ENCODE data around the gene GNAT1.

The GNAT1 gene

DNA sequence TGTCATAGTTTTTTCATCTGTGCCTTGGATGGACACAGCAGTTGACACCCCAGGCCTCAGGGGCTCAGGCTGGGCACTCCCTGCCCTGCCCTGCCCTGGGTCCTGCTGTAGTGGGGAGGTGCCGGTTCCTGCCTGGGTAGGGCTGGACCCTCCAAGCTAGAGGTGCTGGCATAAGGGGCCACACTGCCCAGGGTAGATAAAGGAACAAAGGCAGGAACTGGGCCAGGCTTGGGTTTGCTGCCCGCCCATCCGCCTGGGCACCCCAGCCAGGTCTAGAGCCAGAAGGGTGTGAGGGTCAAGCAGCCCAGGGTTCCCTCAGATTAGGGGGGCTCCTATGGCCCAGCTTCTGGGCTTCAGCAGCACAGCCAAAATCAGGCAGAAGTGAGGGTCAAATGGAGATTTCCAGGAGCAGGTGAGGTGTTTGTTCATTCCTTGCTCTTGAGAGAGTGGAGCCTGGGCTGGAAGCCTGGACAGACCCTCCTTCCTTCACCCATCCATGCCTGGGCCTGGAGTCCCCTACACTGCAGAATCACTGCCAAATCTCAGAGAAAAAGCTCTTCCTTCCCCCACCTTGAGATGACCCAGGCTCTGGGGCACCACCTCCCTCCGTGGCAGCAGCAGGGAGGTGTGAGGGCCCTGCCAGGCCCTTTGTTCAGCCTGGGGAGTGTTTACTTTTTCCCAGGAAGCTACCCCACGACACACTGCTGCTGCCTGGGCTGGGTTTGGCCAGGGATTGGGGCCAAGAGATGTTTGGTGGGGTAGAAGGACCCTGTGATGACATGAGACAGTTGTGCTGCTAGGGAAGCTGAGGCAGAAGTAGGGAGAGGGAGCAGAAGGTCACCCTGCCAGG lies 29.2 kb upstream of the GNAT1 start:
- no peak for DNase-seq (ENCODE audit: low read depth in 1 of 2, low spot score in 1 of 2)

DNA sequence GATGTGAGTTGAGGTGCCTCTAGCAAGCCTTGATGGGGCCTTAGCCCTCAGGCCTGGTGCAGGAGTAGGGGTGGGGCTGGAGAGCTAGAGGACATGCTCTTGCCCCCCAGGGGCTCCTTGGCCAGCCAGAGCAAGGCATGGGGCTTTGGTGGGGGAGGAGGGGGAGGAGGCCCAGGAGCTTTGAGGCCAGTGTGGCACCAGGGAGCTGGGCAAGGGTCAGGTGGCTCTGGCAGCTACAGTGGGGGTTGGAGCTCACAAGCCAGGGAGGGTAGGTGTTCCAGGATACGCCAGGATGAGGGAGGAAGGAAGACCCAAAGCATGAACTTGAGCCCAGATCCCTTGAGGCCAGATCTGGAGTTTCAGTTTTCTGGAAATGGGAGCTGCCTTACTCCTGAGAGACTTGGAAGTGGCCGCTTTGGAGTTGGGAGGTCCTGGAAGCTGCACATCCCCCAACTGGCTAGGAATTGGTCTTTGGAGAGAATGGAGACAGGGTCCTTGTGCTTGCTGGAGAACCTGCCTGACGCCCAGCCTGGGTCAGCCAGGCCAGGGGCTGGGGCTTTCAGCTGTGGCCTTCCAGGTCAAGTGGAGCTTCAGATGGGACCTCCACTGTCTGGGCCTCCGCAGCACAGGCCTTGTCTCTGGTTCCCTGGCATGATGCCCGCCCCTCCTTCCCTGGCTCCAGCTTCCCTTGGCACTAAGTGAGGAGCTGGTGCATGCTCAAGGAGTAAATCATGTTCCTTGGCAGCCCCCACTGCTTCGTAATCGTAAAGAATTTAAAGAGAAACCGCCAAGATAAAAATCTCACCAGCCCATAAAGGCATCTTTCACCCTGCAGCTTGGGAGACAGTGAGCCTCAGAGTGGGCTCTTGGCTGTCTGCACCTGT lies 27.6 kb upstream of the GNAT1 start:
- DNase-seq (ENCODE audit: low read depth in 1 of 2, low spot score in 1 of 2): no peak

DNA sequence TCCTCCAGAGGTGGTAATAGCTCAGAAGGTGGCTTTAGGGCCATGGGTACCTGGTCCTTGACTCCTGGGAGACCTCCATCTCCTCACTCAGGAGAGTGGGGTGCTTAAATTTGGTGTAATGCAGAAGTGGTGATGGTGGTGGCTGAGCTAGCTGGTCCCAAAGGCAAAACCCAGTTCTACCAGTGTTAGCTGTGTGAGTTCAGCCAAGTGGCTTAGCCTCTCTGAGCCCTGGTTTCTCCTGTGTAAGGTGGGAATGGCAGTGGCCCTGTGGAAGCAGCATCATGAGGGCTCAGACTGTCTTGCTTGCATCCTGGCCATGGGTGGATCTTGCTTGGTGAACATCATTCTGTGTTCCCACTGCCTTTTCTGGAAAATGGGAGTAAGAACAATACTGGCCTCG lies 26.9 kb upstream of the GNAT1 start:
- no peak for DNase-seq (ENCODE audit: low read depth in 1 of 2, low spot score in 1 of 2)

DNA sequence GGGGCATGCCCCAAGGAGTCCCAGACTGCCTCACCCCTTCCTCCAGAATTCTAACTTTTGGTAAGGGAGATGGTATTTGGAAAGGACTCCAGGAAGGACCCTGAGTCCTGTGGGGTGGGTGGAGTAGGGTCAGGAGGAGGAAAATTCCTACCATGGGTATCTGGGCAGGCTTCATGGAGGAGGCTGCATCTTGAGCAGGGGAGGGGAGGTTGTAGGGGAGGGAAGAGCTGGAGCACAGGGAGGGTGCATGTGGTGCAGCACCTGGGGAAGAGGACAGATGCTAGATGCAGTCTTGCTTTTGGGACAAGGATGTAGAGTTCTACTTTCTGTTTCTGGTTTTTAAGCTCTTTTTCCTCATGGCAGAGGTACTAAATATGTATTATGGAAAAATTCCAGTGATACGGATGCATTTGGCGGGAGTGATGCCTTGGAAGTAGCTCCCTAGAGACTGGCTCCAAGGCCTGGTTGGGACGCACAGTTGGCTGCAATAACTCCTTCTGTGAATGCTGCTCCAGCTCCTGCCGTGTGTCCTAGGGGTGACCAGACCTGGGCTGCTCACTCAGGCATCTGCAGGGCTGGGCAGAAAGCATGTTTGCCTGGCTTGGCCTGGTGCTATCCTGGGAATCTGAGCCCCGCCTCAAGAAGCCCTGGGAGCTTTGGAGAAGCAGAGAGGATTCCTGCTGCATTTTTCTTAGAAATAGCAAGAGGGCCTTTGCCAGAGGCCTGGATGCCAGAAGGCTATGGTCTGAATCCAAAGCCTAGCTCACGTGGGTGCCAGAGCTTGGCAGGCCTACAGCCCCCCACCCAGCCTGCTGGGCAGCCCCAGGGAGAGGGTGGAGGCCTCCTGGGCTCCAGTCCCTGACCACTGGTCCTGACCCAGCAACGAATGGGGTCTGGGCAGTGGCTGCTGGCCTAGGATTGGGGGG lies 26.2 kb upstream of the GNAT1 start:
- no peak for DNase-seq (ENCODE audit: low read depth in 1 of 2, low spot score in 1 of 2)

DNA sequence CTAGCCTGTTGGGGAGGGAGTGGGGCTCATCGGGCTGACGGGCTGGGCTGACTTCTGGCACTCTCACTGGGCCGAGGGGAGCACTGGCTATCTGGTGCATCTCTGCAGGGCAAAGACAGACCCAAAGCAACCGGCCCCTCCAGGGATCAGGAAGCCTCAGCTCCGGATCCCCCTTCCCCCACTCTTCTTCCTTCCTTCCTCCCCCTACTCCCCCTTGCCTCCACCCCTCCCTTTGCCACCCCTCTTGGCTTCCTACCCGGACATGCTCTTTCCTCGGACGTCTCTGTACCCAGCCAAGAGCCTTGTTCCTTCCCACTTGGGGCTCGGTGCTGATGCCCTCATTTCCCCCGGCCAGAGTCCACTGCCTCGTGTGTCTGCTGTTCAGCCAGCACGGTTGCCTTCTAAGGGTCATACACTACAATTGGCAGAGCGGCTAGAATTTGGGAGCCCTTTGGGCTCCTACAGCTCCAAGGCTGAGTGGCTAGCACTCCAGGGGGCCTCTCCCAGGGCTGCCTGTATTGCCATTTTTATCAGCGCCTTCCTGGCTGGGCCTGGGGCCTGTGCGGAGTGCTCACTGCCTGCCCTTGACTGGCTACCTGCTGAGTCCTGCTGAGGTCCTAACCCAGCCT lies 25.4 kb upstream of the GNAT1 start:
- no peak for DNase-seq (ENCODE audit: low read depth in 1 of 2, low spot score in 1 of 2)

DNA sequence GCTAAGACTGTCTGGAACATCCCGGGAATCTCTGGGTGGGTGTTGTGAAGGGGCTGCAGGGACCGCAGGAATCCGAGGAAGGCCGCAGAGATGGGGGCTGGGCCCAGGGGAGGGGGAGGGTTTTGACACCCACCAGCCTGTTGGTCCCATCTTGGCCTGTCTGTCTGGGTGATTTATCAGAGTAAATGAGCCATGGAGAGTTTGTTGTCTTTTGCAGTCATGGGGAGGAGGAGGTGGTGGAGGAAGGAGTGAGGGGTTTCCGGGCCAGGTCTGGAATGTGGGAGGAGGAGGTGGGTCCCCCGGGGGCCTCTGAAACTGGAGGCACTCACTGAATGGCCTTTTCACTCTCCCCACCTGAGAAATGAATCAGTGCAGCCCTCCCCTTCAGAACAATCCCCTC lies 24.8 kb upstream of the GNAT1 start:
- DNase-seq (ENCODE audit: low read depth in 1 of 2, low spot score in 1 of 2): no peak

DNA sequence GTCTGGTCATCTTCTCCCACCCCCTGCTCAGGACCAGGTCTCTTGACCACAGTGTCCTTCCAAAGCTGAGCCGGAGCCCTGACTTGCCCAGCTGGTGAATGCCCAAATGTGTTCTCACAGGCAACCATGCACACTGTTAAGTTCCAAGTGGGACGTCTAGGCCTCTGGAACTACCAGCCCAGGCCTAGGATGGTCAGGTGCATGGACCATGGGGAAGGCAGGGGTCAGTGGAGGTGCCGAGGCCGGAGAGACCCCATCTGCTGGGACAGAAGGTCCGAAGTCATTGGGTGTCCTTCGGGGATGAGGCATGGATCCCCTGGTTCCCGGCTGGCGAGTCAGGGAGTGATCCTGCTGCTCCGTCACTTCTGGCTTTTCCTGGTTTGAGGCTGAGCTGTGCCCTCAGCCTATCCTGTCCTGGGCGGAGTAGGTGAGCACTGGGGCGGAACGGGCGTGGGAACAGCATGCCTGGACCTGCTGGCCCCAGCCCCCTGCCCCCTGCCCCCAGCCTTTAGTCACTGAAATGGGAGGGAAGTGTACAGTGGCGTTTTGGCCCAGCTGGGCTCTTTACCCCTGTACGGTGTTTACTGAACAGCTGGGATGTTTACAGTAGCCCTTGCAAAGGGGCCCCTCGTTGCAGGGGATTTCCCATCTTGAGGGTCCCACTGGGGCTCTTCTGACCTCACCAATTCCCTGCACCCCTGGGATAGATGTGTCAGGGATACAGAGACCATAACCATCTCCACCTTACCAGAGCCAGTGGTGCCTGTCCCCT lies 24.2 kb upstream of the GNAT1 start:
- no peak for DNase-seq (ENCODE audit: low read depth in 1 of 2, low spot score in 1 of 2)

DNA sequence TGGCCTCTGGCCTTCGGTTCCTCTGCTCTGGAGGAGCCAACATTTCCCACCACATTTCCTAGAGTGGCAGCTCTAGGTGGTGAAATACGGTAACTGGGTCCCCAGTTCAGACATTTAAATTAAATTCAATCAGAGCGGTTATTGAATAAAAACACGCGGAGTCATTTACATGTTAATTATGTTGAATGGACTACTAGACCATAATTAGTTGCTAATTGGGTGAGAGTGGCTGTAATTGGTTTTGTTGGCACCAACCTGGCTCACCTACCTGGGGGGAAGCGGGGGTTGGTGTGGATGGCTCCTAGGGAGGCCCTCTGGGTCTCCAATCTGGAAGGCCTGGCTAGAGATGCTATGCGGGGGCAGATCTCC lies 23.6 kb upstream of the GNAT1 start:
- no peak for DNase-seq (ENCODE audit: low read depth in 1 of 2, low spot score in 1 of 2)

DNA sequence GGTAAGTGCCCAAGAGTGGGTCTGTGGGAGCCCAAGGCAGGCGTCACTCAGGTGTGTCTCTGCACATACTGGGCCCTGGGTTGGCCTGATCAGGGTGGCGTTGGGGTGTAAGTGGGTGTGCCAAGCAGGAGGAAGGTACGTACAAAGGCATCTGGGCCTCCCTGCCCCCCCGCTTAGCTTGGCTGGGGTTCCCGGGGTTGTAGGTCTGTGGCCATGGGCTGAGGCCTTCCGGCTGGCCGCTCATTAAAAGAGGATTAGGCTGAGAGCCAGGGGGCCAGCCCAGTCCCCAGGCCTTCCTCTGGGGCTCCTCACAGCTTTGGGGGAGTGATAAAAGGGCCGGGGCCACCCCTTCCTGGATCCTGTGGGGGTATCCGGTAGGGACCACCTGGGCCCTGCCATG lies 23.0 kb upstream of the GNAT1 start:
- DNase-seq (ENCODE audit: low read depth in 1 of 2, low spot score in 1 of 2): no peak

DNA sequence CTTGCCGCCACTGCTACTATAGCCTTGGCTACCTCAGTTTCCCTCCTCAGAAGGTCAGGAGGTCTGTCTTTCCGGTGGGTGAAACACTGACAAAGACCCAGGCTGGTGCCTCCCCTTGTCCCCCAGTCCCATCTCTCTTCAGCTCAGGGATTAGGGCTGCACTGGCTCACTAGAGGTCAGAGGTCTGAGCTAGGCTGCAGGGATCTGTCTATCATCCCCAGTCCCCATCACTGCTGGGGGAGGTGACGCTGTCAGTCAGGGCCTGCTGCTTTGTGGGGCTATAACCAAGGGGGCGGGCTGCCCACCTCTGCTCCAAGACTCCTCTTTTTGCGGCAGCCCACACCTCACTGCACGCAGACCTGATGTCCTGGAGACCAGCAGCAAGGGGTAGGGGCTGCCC lies 22.6 kb upstream of the GNAT1 start:
- no peak for DNase-seq (ENCODE audit: low read depth in 1 of 2, low spot score in 1 of 2)

DNA sequence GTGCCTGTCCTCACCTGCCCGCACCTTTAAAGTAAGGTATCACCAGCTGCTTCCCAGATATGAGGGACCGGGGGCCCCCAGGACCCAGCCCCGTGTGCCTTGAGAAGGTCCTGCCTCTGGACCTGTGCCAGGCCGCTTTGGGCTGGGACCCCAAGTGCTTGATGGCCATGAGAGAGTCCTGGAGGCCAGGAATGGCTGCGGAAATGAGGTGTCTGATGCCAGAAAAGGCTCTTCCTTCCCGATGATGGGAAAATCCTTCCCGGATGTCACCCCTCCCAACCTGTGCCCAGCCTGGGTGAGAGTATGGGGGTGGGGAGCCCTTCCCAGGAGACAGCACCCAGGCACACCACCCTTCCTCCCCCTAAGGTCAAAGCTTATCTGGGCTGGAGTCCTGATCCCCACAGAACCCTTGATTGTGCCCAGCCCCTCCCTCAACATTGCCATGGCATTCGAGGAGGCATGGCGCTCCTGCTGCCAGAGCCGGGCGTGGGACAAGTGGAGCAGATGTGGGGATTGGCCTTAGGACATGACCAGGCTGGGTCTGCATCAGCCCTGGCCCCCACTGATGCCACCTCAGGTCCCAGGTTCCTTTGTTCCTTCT lies 22.1 kb upstream of the GNAT1 start:
- no peak for DNase-seq (ENCODE audit: low read depth in 1 of 2, low spot score in 1 of 2)

DNA sequence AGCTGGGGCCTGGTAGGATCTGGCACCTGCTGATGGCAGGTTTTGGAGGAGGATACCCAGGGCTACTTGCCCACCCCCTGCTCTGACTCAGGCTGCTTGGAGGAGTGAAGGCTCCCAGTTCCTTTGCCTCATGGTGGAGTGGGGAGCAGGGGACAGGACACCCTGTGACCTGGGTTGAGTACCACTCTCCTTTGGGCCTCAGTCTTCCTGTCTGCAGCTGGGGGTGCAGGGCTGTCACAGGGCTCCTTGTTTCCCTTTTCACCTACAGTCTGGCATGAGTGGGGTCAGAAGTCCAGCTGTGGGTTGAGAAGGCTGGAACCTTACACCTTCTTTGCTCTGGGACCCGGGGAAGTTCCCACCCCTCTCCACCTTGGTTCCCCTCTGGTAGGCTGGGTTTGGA lies 21.6 kb upstream of the GNAT1 start:
- no peak for DNase-seq (ENCODE audit: low read depth in 1 of 2, low spot score in 1 of 2)

DNA sequence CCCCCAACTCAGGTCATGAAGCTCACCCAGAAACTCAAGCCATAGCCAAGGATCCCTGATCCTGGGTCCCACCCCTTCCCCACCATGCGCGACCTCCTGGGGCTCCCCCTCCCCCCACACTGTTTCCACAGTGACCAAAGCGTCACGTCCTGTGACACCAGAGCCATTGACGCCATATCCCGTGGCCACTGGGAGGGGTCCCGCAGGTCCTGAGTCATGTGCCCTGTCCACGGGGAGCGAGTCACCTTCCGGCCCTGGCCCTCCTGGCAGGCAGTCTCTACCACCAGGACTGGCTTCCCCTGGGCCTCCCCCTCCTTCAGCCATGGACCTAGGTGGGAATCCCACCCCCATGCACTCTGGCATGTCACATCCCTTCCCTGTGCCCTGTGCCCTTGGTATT lies 20.7 kb upstream of the GNAT1 start:
- no peak for DNase-seq (ENCODE audit: low read depth in 1 of 2, low spot score in 1 of 2)

DNA sequence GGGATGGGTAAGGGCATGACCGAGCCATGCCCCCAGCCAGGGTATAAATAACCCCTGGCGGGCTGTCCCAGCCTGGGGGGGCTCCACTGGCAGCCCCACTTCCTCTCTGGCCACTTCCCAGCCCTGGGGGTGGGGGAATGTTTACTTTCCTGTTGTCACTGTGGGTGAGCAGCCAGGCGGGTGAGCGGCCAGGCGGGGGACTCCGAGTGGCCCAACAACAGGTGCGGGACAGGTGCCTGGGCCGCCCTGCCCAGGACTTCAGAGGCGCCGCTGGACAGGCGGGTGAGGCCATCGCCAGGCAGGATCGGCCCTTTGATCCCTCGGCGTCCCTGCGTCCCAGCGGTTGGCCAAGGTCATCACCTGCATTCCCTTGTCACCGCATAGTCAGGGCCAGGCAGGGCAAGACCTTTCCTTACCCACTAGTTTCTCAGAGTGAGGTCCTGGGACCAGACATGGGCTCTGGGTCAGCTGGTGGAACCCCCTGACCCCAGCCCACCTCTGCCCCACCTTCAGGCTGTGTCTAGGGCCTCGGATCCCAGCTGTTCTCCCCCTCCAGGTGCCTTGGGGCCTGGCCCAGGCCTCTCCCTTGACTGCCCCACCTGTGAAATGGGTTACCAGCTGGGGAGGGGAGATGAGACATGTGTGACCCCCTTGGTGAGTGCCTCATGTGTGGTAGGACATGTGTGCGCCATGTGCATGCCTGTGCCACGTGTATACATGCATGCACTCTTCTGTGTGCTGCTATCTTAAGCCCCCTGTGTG lies 19.7 kb upstream of the GNAT1 start:
- DNase-seq (ENCODE audit: low read depth in 1 of 2, low spot score in 1 of 2): no peak

DNA sequence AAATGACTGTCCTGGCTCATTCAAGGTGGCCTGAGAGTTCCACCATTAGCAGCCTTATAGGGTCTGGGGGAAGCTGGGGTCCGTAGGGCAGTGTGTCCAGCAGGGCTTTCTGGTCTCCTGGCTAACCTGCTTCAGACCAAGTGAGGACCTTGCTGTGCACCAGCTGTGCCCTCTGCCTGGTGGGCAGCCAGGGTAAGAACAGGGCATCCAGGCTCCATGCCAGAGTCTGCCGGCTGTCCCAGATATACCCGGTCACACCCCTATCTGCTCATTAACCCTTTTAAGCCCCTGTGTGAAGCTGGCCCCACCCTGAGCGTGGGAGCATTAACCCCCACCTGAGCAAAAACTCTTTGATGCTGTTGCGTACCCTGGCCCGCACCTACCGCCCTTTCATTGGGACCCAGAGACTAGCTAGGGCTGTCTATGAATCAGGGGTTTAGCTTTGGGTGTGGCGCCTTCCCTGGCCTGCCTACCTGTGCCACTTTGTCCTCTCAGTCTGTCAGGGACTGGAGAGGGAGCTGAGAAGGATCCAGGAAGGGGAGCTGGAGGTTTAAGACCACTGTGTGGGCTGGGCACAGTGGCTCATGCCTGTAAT lies 18.7 kb upstream of the GNAT1 start:
- DNase-seq (ENCODE audit: low read depth in 1 of 2, low spot score in 1 of 2): no peak

DNA sequence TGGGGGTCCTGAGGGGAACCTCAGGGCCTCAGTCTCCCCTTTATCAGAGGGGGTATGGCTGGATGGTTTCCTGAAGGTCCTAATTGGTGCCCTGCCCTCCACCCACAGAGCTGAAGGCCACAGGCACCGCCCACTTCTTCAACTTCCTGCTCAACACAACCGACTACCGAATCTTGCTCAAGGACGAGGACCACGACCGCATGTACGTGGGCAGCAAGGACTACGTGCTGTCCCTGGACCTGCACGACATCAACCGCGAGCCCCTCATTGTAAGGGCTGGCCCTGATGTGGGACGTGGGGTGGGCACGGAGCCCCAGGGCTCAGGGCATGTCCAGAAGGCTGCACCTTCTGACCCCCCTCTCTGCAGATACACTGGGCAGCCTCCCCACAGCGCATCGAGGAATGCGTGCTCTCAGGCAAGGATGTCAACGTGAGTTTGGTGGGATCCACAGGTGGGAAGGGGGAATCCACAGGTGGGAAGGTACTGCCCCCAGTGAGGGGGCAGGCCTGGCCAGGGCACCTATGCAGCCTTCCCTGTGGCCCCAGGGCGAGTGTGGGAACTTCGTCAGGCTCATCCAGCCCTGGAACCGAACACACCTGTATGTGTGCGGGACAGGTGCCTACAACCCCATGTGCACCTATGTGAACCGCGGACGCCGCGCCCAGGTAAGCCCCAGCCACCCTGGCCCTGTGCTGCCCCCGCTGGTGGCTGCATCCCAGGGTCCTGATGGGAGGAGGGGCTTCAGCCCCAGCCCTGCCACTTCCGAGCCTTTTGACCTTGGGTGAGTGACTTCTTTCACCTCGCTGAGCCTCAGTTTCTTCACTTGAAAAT lies 17.5 kb upstream of the GNAT1 start:
- DNase-seq (ENCODE audit: low read depth in 1 of 2, low spot score in 1 of 2): no peak

DNA sequence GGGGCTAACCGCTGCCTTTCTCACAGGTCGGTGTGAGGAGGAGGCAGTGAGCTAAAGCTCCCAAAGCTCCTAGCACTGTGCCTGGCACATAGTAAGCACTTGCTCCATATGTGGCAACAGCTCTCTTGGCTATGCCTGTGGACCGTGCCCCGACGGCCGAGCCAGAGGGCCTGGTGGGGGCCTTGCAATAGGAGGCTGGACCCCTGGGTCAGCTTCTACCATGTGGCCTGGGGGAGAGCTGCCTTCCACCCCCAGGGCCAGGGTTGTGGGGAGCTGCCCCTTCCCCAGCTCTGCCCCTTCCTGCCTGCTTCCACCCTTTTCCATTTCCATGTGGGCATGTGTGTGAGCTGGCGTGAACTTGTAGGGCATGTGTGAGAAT lies 16.9 kb upstream of the GNAT1 start:
- no peak for DNase-seq (ENCODE audit: low read depth in 1 of 2, low spot score in 1 of 2)
